NCI-H446 (cell line): ENCODE measurements around the gene MAML3.
A peak's percentile ranks its signal among the peaks of the same experiment; 100 is the strongest.
"Not testable (repeated sequence)": the region's sequence is repeated elsewhere in the genome, so short reads cannot be mapped to it uniquely, and the experiment has no call there.

Source experiments
- DNase-seq, 2 experiments: peaks; one replicate each; lab custom pipeline; 2025; lab: John Stamatoyannopoulos, UW

Gene MAML3

GRCh38 chr4:139728146-139728545, 425.8 kb downstream of the MAML3 start:
- no peak for DNase-seq

GRCh38 chr4:139726615-139727014, 427.4 kb downstream of the MAML3 start:
- DNase-seq = no peak

GRCh38 chr4:139725236-139725635, 428.7 kb downstream of the MAML3 start:
- DNase-seq = no peak

GRCh38 chr4:139721789-139722188, 432.2 kb downstream of the MAML3 start:
- no peak for DNase-seq

- no peak for DNase-seq
Measured at GRCh38 chr4:139720806-139721205, 433.2 kb downstream of the MAML3 start.

GRCh38 chr4:139719381-139720101, 434.4 kb downstream of the MAML3 start:
- no peak for DNase-seq

GRCh38 chr4:139718833-139719232, 435.2 kb downstream of the MAML3 start:
- no peak for DNase-seq

GRCh38 chr4:139718358-139718757, 435.6 kb downstream of the MAML3 start:
- DNase-seq = no peak

GRCh38 chr4:139715746-139716391, 438.1 kb downstream of the MAML3 start:
- no peak for DNase-seq

- no peak for DNase-seq
Measured at GRCh38 chr4:139712882-139713281, 441.1 kb downstream of the MAML3 start.

- DNase-seq = peak in 1 of 2 experiments; percentile 42
Measured at GRCh38 chr4:139711461-139711860, 442.5 kb downstream of the MAML3 start.

GRCh38 chr4:139710073-139710472, 443.9 kb downstream of the MAML3 start:
- DNase-seq = no peak

- no peak for DNase-seq
Measured at GRCh38 chr4:139709660-139710059, 444.3 kb downstream of the MAML3 start.

- no peak for DNase-seq
Measured at GRCh38 chr4:139704915-139705485, 449.0 kb downstream of the MAML3 start.

- DNase-seq = no peak
Measured at GRCh38 chr4:139700568-139700967, 453.4 kb downstream of the MAML3 start.

- not testable (repeated sequence) for DNase-seq
Measured at GRCh38 chr4:139698167-139698925, 455.6 kb downstream of the MAML3 start.

GRCh38 chr4:139696491-139696890, 457.5 kb downstream of the MAML3 start:
- DNase-seq = no peak

- DNase-seq = no peak
Measured at GRCh38 chr4:139694522-139695107, 459.4 kb downstream of the MAML3 start.

- peak; percentile 52 to 73 for DNase-seq
Measured at GRCh38 chr4:139692309-139693012, 461.5 kb downstream of the MAML3 start.

GRCh38 chr4:139690419-139690818, 463.6 kb downstream of the MAML3 start:
- no peak for DNase-seq

GRCh38 chr4:139689093-139689722, 464.8 kb downstream of the MAML3 start:
- no peak for DNase-seq
